ENCODE measurements around the gene PMF1.

DNA sequence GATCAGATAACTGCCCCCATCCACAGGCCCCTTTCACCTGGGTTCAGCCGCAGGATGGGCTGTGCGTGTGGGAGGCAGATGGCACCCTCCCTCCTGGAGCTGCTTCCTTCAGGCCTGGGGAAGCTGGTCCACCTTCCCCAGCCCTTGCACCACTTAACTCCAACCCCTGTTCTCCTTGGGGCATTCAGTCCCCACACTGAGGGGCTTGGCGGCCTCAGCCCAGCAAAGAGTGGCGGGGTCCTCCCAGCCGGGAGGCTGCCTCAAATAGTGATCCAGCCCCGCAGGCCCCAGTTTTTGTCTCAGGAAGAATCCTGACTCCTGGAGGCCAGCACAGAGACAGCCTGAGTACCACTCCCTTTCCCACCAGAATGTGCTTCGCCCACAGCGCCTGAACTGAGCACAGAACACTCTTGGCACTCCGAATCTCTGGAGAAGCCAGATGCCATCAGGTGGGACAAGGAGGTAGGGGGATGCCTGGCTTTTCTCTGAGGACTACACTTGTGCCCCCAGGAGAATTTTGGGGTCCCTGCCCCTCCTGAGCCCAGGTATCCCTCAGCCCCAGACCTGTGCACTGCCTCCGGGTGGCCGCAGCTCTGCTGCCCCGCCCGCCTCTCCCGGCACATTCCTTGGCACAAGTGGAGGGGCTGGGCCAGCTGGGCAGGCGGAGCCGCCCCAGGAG lies 34.1 kb downstream of the PMF1 start:
- no peak for TF ChIP-seq POLR2AphosphoS5 (IDR thresholded peaks at IDR 0.05; ENCODE audit: borderline replicate concordance, low read depth, low read length)
- TF ChIP-seq EZH2 (IDR thresholded peaks at IDR 0.05): no peak
